Measurements from ENCODE around the gene SCOC. TPM values are rescaled to one million over a fixed set of nuclear protein-coding genes. Genes with fewer than 3 reads are reported as not detected.
A peak's percentile ranks its signal among the peaks of the same experiment; 100 is the strongest.

Gene SCOC
- total and polyA plus RNA-seq, 2 of the 13 experiments (the other 11 are each of a cell fraction or from before 2014, with no cell fraction given), result 43.8 to 65.2 TPM

DNA sequence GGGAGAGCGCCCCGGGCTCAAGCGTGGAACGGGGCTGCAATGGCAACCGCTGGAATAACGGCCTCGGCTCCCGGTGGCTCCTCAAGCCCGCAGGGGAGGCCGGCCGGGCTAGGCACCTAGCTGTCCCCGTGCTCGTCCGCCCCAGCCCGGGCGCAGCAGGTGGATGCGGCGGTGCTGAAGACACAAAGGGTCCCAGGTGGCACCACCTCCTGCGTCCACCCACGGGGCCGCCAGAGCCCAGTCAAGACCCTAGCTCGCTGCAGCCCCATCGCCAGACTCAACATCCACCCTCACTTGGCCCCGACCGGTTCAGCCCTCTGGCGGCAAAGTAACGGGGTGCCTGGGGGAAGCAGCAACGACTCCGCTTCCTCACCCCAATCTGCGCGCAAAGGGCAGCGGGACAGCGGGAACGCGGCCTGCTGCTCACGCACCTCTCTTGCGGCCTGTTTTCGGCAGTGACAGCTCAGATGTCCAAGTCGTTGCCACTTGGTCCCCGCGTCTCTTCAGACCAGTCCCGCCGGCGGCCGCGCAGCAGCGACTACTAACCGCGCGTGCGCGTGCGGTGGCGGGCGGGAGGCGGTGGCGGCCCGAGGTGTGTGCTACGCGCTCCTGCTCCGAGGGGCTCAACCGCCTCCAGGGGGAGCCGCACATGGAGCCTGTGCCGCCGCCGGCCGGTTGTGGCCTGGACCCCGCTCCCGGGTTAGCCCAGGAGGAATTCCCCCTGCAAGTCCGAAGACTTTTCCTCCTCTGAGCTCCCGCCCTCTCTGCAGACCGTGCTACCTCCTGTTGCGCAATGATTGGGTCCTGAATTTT is 53.9 kb downstream of the SCOC start, which contains the start of gene CLGN (continued):
- TF ChIP-seq, protein P1, sequence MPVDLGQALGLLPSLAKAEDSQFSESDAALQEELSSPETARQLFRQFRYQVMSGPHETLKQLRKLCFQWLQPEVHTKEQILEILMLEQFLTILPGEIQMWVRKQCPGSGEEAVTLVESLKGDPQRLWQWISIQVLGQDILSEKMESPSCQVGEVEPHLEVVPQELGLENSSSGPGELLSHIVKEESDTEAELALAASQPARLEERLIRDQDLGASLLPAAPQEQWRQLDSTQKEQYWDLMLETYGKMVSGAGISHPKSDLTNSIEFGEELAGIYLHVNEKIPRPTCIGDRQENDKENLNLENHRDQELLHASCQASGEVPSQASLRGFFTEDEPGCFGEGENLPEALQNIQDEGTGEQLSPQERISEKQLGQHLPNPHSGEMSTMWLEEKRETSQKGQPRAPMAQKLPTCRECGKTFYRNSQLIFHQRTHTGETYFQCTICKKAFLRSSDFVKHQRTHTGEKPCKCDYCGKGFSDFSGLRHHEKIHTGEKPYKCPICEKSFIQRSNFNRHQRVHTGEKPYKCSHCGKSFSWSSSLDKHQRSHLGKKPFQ (CRISPR knock-in tag; IDR thresholded peaks at IDR 0.05; ENCODE audit: insufficient replicate concordance), result peak; percentile 83
- TF ChIP-seq, protein P2, sequence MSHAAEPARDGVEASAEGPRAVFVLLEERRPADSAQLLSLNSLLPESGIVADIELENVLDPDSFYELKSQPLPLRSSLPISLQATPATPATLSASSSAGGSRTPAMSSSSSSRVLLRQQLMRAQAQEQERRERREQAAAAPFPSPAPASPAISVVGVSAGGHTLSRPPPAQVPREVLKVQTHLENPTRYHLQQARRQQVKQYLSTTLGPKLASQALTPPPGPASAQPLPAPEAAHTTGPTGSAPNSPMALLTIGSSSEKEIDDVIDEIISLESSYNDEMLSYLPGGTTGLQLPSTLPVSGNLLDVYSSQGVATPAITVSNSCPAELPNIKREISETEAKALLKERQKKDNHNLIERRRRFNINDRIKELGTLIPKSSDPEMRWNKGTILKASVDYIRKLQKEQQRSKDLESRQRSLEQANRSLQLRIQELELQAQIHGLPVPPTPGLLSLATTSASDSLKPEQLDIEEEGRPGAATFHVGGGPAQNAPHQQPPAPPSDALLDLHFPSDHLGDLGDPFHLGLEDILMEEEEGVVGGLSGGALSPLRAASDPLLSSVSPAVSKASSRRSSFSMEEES (CRISPR knock-in tag; IDR thresholded peaks at IDR 0.05), result no peak
- TF ChIP-seq RBFOX2 (IDR thresholded peaks at IDR 0.05; ENCODE audit: low read depth, low read length), result peak; percentile 78; the same call in 1 of the 2 replicates
- no peak for TF ChIP-seq PCBP1 (IDR thresholded peaks at IDR 0.05; ENCODE audit: borderline replicate concordance, low read depth, low read length)
- TF ChIP-seq KLF6 (CRISPR knock-in tag; IDR thresholded peaks at IDR 0.05), result 0 out of 2 replicates have a peak, but pooled peaks have one; percentile 2
- TF ChIP-seq ZNF703 (CRISPR knock-in tag; IDR thresholded peaks at IDR 0.05; ENCODE audit: borderline replicate concordance), result peak; percentile 92; the same call in 1 of the 2 replicates
- TF ChIP-seq, protein P3, sequence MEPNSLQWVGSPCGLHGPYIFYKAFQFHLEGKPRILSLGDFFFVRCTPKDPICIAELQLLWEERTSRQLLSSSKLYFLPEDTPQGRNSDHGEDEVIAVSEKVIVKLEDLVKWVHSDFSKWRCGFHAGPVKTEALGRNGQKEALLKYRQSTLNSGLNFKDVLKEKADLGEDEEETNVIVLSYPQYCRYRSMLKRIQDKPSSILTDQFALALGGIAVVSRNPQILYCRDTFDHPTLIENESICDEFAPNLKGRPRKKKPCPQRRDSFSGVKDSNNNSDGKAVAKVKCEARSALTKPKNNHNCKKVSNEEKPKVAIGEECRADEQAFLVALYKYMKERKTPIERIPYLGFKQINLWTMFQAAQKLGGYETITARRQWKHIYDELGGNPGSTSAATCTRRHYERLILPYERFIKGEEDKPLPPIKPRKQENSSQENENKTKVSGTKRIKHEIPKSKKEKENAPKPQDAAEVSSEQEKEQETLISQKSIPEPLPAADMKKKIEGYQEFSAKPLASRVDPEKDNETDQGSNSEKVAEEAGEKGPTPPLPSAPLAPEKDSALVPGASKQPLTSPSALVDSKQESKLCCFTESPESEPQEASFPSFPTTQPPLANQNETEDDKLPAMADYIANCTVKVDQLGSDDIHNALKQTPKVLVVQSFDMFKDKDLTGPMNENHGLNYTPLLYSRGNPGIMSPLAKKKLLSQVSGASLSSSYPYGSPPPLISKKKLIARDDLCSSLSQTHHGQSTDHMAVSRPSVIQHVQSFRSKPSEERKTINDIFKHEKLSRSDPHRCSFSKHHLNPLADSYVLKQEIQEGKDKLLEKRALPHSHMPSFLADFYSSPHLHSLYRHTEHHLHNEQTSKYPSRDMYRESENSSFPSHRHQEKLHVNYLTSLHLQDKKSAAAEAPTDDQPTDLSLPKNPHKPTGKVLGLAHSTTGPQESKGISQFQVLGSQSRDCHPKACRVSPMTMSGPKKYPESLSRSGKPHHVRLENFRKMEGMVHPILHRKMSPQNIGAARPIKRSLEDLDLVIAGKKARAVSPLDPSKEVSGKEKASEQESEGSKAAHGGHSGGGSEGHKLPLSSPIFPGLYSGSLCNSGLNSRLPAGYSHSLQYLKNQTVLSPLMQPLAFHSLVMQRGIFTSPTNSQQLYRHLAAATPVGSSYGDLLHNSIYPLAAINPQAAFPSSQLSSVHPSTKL (CRISPR knock-in tag; IDR thresholded peaks at IDR 0.05), result peak; percentile 11
- TF ChIP-seq ZNF367 (CRISPR knock-in tag; IDR thresholded peaks at IDR 0.05; ENCODE audit: borderline replicate concordance), result 0 out of 2 replicates have a peak, but pooled peaks have one; percentile 48
- TF ChIP-seq ZSCAN20 (CRISPR knock-in tag; IDR thresholded peaks at IDR 0.05; ENCODE audit: borderline replicate concordance), result peak; percentile 44; the same call in 1 of the 2 replicates
- TF ChIP-seq KDM5B (CRISPR knock-in tag; IDR thresholded peaks at IDR 0.05; ENCODE audit: borderline replicate concordance), result no peak; the same call in 1 of the 2 replicates
- TF ChIP-seq ZNF75D (CRISPR knock-in tag; IDR thresholded peaks at IDR 0.05; ENCODE audit: borderline replicate concordance), result no peak
- TF ChIP-seq SNAI1 (CRISPR knock-in tag; IDR thresholded peaks at IDR 0.05; ENCODE audit: borderline replicate concordance), result peak; percentile 59; the same call in 1 of the 2 replicates
- TF ChIP-seq IKZF1 (IDR thresholded peaks at IDR 0.05), result no peak
- peak; percentile 17 for TF ChIP-seq SKI (IDR thresholded peaks at IDR 0.05; ENCODE audit: partially characterized antibody)
- no peak for TF ChIP-seq JUNB (CRISPR knock-in tag; IDR thresholded peaks at IDR 0.05; ENCODE audit: borderline replicate concordance)
- peak; percentile 84 for TF ChIP-seq SPEN (CRISPR knock-in tag; IDR thresholded peaks at IDR 0.05; ENCODE audit: low read depth)
- TF ChIP-seq ZNF557 (CRISPR knock-in tag; IDR thresholded peaks at IDR 0.05), result no peak
- TF ChIP-seq, protein P4, sequence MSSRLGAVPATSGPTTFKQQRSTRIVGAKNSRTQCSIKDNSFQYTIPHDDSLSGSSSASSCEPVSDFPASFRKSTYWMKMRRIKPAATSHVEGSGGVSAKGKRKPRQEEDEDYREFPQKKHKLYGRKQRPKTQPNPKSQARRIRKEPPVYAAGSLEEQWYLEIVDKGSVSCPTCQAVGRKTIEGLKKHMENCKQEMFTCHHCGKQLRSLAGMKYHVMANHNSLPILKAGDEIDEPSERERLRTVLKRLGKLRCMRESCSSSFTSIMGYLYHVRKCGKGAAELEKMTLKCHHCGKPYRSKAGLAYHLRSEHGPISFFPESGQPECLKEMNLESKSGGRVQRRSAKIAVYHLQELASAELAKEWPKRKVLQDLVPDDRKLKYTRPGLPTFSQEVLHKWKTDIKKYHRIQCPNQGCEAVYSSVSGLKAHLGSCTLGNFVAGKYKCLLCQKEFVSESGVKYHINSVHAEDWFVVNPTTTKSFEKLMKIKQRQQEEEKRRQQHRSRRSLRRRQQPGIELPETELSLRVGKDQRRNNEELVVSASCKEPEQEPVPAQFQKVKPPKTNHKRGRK (CRISPR knock-in tag; IDR thresholded peaks at IDR 0.05), result no peak
- TF ChIP-seq HIVEP1 (CRISPR knock-in tag; IDR thresholded peaks at IDR 0.05), result peak; percentile 86
- TF ChIP-seq ZNF766 (CRISPR knock-in tag; IDR thresholded peaks at IDR 0.05; ENCODE audit: borderline replicate concordance), result 0 out of 2 replicates have a peak, but pooled peaks have one; percentile 87
